ENCODE data around the gene RELL2. TPM values are rescaled to one million over a fixed set of nuclear protein-coding genes. Genes with fewer than 3 reads are reported as not detected.

Gene RELL2
- polyA plus RNA-seq, 1 of the 3 experiments (the other 2 are of a cell fraction) = 15.6 TPM

- TF ChIP-seq GATA2 (CRISPR knock-in tag; IDR thresholded peaks at IDR 0.05) (no peak), EP300 (IDR thresholded peaks at IDR 0.05; ENCODE audit: borderline replicate concordance in 1 of 2, low read depth in 1 of 2, low read length in 1 of 2) (no peak), REST (IDR thresholded peaks at IDR 0.05; ENCODE audit: low read depth, low read length) (no peak), ZBTB33 (IDR thresholded peaks at IDR 0.05; ENCODE audit: borderline replicate concordance, low read depth) (no peak), FOXJ3 (CRISPR knock-in tag; IDR thresholded peaks at IDR 0.05) (no peak), SIN3A (IDR thresholded peaks at IDR 0.05; ENCODE audit: borderline replicate concordance, low read depth, low read length) (no peak), RCOR1 (IDR thresholded peaks at IDR 0.05; ENCODE audit: low read length) (no peak)
Measured at GRCh38 chr5:141665995-141666940, 29.5 kb downstream of the RELL2 start (continued).

- CTCF ChIA-PET = interaction anchor here (0.9 to 6.8 kb wide), 13 partner anchors 10 to 300 kb away, joined by 3 to 39 read pairs (median 8); partner anchors contain the start of genes FCHSD1, PCDH1 and RNF14
- TF ChIP-seq PBX3 (IDR thresholded peaks at IDR 0.05) (no peak), REST (IDR thresholded peaks at IDR 0.05; ENCODE audit: low read depth, low read length) (no peak), RCOR1 (IDR thresholded peaks at IDR 0.05; ENCODE audit: low read length) (no peak), FOSL2 (IDR thresholded peaks at IDR 0.05; ENCODE audit: borderline replicate concordance, low read depth) (no peak), GABPA (IDR thresholded peaks at IDR 0.05; ENCODE audit: low read depth) (no peak), EZH2phosphoT487 (IDR thresholded peaks at IDR 0.05; ENCODE audit: borderline replicate concordance, low read depth) (no peak), TAF1 (IDR thresholded peaks at IDR 0.05; ENCODE audit: borderline replicate concordance, low read depth, low read length) (no peak), TEAD4 (IDR thresholded peaks at IDR 0.05; ENCODE audit: borderline replicate concordance, insufficient read depth) (no peak), MXI1 (IDR thresholded peaks at IDR 0.05; ENCODE audit: low read depth, low read length) (no peak), RAD21 (IDR thresholded peaks at IDR 0.05; ENCODE audit: low read length) (no peak), JUND (IDR thresholded peaks at IDR 0.05) (no peak), NFIC (IDR thresholded peaks at IDR 0.05; ENCODE audit: borderline replicate concordance) (no peak), SIN3A (IDR thresholded peaks at IDR 0.05; ENCODE audit: borderline replicate concordance, low read depth, low read length) (no peak)
Measured at GRCh38 chr5:141668601-141669265, 31.9 kb downstream of the RELL2 start.

More at GRCh38 chr5:141668601-141669265, 31.9 kb downstream of the RELL2 start:
- no peak for DNase-seq
- no peak overlapping the region for H3K4me2 ChIP-seq
- no peaks in the 10 kb centered on the region for H3K79me2 ChIP-seq (ENCODE audit: insufficient read depth)
- no peaks in the 10 kb centered on the region for H3K9me3 ChIP-seq
- H3K36me3 ChIP-seq (replicated peaks in 1 of 2; ENCODE audit: control insufficient read depth in 1 of 2, insufficient read depth in 2 of 2, low read length in 1 of 2) = peaks cover 9 to 29% of the 10 kb centered on the region in 2 experiments
- no peak overlapping the region for H3K9ac ChIP-seq
- WGBS (ENCODE audit: low lambda C conversion rate) = 77% methylated on average over 8 of the region's 8 CpGs
- H3K27me3 ChIP-seq (ENCODE audit: insufficient read depth) = no peaks in the 10 kb centered on the region
- H2AFZ ChIP-seq (ENCODE audit: low read depth) = no peak overlapping the region
- H4K20me1 ChIP-seq (ENCODE audit: insufficient read depth) = no peaks in the 10 kb centered on the region
- POLR2A ChIA-PET = interaction anchor here (1.0 to 1.5 kb wide), 3 partner anchors 16 to 293 kb away, joined by 3 to 6 read pairs (median 3); partner anchors contain the start of genes HDAC3 and RELL2
- peaks cover 6% of the 10 kb centered on the region for H3F3A ChIP-seq (replicated peaks; ENCODE audit: insufficient read depth)
- H3K9me2 ChIP-seq = no peaks in the 10 kb centered on the region
- H3K4me3 ChIP-seq (ENCODE audit: low read depth in 2 of 2, low read length in 1 of 2) = no peak overlapping the region
- H3K27ac ChIP-seq (ENCODE audit: low read depth in 2 of 2, low read length in 1 of 2) = no peak overlapping the region
- H3K4me1 ChIP-seq (ENCODE audit: control insufficient read depth in 1 of 2, insufficient read depth in 2 of 2, low read depth in 1 of 2, low read length in 1 of 2) = no peaks in the 10 kb centered on the region; a peak in 1 of 4 replicates

All from SK-N-SH (cell line).